ENCODE measurements around the gene CHIT1.

CHIT1 gene
- total RNA-seq: 0.22 to 0.42 reads per million in 2 experiments

- no peak for DNase-seq (ENCODE audit: low read depth)
These were observed at the start of gene CHIT1 for GRCh38 chr1:203229471-203230135. Gene CHIT1 (minus strand): TSS chr1:203229673. CDS start chr1:203229636, 37 bp downstream.

- DNase-seq (ENCODE audit: low read depth): no peak
These were observed 49.5 kb upstream of the CHIT1 start for GRCh38 chr1:203278885-203279406.

- DNase-seq (ENCODE audit: low read depth): no peak
These were observed 48.8 kb upstream of the CHIT1 start for GRCh38 chr1:203278082-203278884.

GRCh38 chr1:203276916-203277545, 47.6 kb upstream of the CHIT1 start:
- no peak for DNase-seq (ENCODE audit: low read depth)

GRCh38 chr1:203276408-203276807, 46.9 kb upstream of the CHIT1 start:
- DNase-seq (ENCODE audit: low read depth): no peak

- DNase-seq (ENCODE audit: low read depth): no peak
These were observed 46.3 kb upstream of the CHIT1 start for GRCh38 chr1:203275656-203276272.

- no peak for DNase-seq (ENCODE audit: low read depth)
These were observed 45.3 kb upstream of the CHIT1 start for GRCh38 chr1:203274603-203275381.

- DNase-seq (ENCODE audit: low read depth): no peak
These were observed 44.6 kb upstream of the CHIT1 start for GRCh38 chr1:203273869-203274602.

GRCh38 chr1:203273206-203273868, 43.9 kb upstream of the CHIT1 start:
- DNase-seq (ENCODE audit: low read depth): peak; percentile 88

GRCh38 chr1:203272633-203273205, 43.2 kb upstream of the CHIT1 start:
- no peak for DNase-seq (ENCODE audit: low read depth)

- DNase-seq (ENCODE audit: low read depth): no peak
These were observed 42.6 kb upstream of the CHIT1 start for GRCh38 chr1:203271962-203272632.

GRCh38 chr1:203271018-203271743, 41.7 kb upstream of the CHIT1 start:
- DNase-seq (ENCODE audit: low read depth): peak; percentile 64

GRCh38 chr1:203270448-203270847, 41.0 kb upstream of the CHIT1 start:
- no peak for DNase-seq (ENCODE audit: low read depth)

GRCh38 chr1:203269654-203270020, 40.2 kb upstream of the CHIT1 start:
- DNase-seq (ENCODE audit: low read depth): no peak

- peak; percentile 36 for DNase-seq (ENCODE audit: low read depth)
These were observed 39.6 kb upstream of the CHIT1 start for GRCh38 chr1:203268901-203269653.

GRCh38 chr1:203267912-203268311, 38.4 kb upstream of the CHIT1 start:
- DNase-seq (ENCODE audit: low read depth): no peak

- peak; percentile 78 for DNase-seq (ENCODE audit: low read depth)
These were observed 37.9 kb upstream of the CHIT1 start for GRCh38 chr1:203267347-203267846.
